Measurements from ENCODE around the gene ANK2.

Gene ANK2

DNA sequence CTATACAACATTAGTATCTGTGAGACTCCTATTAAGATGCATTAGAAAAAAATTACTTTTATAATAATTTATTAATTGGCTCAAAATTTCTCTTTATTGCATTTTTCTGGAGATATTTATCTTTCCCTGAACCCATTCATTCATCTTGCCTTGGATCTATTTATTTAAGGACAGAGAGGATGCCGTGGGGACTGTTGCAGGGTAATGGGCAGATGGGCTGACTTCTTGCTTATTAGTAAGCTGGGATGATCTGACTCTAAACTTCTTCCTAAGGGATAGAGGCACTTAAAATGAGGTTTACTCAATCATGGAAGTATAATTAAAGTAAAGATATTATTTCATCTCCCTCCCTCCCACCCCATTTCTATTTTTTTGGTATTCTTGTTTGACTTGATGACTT is 18.2 kb upstream of the ANK2 start:
- H3K27me3 ChIP-seq = no peaks in the 10 kb centered on the region
- H3K4me1 ChIP-seq (ENCODE audit: control insufficient read depth in 1 of 2, insufficient read depth in 1 of 2, low read depth in 1 of 2, low read length in 1 of 2) = no peaks in the 10 kb centered on the region
- H3K4me3 ChIP-seq (ENCODE audit: low read depth in 1 of 2, low read length in 1 of 2) = no peak overlapping the region
- no peaks in the 10 kb centered on the region for H3K9me3 ChIP-seq
- H3K27ac ChIP-seq = no peak overlapping the region
- no peaks in the 10 kb centered on the region for H3K36me3 ChIP-seq
- TF ChIP-seq, protein P1, sequence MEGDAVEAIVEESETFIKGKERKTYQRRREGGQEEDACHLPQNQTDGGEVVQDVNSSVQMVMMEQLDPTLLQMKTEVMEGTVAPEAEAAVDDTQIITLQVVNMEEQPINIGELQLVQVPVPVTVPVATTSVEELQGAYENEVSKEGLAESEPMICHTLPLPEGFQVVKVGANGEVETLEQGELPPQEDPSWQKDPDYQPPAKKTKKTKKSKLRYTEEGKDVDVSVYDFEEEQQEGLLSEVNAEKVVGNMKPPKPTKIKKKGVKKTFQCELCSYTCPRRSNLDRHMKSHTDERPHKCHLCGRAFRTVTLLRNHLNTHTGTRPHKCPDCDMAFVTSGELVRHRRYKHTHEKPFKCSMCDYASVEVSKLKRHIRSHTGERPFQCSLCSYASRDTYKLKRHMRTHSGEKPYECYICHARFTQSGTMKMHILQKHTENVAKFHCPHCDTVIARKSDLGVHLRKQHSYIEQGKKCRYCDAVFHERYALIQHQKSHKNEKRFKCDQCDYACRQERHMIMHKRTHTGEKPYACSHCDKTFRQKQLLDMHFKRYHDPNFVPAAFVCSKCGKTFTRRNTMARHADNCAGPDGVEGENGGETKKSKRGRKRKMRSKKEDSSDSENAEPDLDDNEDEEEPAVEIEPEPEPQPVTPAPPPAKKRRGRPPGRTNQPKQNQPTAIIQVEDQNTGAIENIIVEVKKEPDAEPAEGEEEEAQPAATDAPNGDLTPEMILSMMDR (IDR thresholded peaks at IDR 0.05) = no peak

DNA sequence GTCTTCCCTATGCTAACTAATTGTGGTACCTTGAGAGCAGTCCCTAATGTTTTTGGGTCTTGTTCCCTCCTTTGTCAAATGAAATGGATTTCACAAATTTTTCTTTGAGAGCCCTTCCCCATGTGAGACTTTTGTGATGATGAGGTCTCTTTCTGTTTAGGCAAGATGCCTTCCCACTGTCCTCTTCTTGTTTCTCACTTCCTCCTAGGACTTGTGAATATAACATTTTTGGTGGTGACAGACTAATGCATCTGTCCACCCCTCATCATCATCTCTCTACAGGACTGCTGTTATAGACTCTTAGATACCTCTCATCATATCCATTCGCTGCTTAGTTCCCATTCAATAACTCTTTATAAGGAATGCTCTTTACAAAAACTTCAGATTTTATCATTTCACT is 8.7 kb upstream of the ANK2 start:
- TF ChIP-seq, protein P1 (IDR thresholded peaks at IDR 0.05) = no peak
- Histone ChIP-seq H3K9me3 (no peaks in the 10 kb centered on the region), H3K36me3 (no peaks in the 10 kb centered on the region), H3K4me3 (ENCODE audit: low read depth in 1 of 2, low read length in 1 of 2) (no peak overlapping the region), H3K27ac (no peak overlapping the region), H3K27me3 (no peaks in the 10 kb centered on the region), H3K4me1 (ENCODE audit: control insufficient read depth in 1 of 2, insufficient read depth in 1 of 2, low read depth in 1 of 2, low read length in 1 of 2) (no peaks in the 10 kb centered on the region)

DNA sequence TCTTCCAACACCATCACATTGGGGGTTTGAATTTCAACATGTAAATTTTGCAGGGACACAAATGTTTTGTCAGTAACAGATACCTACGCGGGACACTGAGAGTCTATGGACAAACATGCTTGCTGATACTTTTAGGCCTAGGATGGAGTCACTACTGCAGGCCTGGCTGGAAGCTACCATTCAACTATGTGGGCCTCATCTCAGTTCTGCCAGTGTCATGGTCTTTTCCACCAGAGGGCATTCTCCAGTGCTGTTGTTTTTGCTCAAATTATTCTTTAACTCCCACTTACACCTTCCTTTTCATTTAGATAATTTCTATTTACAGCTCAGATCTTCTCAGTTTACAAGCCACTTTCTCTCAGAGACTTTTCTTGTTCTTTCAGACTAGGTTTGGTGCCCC is 7.0 kb upstream of the ANK2 start:
- H3K4me3 ChIP-seq (ENCODE audit: low read depth in 1 of 2, low read length in 1 of 2) = no peak overlapping the region
- H3K27me3 ChIP-seq = no peaks in the 10 kb centered on the region
- no peaks in the 10 kb centered on the region for H3K9me3 ChIP-seq
- no peaks in the 10 kb centered on the region for H3K4me1 ChIP-seq (ENCODE audit: control insufficient read depth in 1 of 2, insufficient read depth in 1 of 2, low read depth in 1 of 2, low read length in 1 of 2)
- H3K27ac ChIP-seq = no peak overlapping the region
- H3K36me3 ChIP-seq = no peaks in the 10 kb centered on the region
- TF ChIP-seq, protein P1 (IDR thresholded peaks at IDR 0.05) = no peak

DNA sequence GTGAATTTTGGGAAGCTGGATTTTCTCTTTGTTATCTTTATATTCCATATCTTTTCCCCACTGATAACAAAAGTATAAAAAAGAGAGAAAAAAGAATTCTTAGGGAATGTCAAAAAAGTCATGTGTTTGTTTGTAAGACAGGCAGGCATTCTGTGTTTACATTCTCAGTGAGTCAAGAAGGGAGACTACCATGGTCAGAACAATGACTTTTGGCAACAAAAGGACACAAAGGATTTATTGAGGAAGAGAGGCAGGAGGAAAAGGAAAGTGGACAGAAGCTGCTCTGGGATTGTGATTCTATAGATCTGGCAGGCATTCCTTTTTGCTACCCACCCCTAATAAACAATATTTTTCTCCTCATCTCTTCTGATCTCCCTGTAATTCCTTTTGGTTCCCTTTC is 5.9 kb upstream of the ANK2 start:
- Histone ChIP-seq H3K27me3 (no peaks in the 10 kb centered on the region), H3K4me3 (ENCODE audit: low read depth in 1 of 2, low read length in 1 of 2) (no peak overlapping the region), H3K27ac (no peak overlapping the region)

DNA sequence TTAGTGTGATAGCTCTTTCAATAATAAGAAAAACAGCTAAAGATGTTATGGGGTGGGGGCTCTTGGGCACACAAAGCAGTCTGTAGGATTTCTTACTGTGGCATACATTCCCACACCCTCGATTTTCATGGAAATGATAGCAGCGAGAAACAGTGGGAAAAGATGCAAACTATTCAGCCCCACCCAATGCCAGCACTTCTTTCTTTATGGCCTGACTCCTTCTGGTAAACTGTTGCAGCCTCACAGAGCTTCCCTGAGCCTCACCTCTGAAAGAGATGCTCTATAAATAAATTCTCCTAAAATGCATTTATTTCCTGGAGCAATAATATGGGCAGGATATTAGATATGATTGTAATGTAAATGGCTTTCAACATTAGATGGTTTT is 910 bp downstream of the ANK2 start:
- Histone ChIP-seq H3K27ac (no peak overlapping the region), H3K9me3 (no peaks in the 10 kb centered on the region), H3K36me3 (no peaks in the 10 kb centered on the region), H3K4me1 (ENCODE audit: control insufficient read depth in 1 of 2, insufficient read depth in 1 of 2, low read depth in 1 of 2, low read length in 1 of 2) (no peaks in the 10 kb centered on the region), H3K4me3 (ENCODE audit: low read depth in 1 of 2, low read length in 1 of 2) (no peak overlapping the region), H3K27me3 (no peaks in the 10 kb centered on the region)
- TF ChIP-seq, protein P1 (IDR thresholded peaks at IDR 0.05) = no peak

More for the DNA sequence above, 5.9 kb upstream of the ANK2 start:
- Histone ChIP-seq H3K4me1 (ENCODE audit: control insufficient read depth in 1 of 2, insufficient read depth in 1 of 2, low read depth in 1 of 2, low read length in 1 of 2) (no peaks in the 10 kb centered on the region), H3K36me3 (no peaks in the 10 kb centered on the region), H3K9me3 (no peaks in the 10 kb centered on the region)
- TF ChIP-seq, protein P1 (IDR thresholded peaks at IDR 0.05) = no peak

DNA sequence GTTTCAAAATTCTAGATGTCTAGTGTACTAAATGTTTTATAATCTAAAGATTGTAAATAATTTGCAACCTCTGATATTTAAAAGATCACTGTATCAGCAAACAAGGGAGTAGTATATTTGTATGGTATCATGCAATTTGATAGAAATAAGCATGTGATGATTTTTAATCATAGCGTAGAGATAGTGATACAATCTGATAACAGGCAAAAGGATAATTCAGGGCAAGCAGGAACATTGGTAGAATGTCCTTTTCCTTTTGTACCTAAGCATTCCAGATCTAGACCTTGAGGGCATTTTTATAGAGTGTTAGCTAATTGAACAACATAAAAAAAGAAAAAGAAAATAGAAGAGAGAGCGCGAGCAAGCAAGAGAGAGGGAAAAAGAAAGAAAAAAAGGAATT is 1.4 kb downstream of the ANK2 start:
- Histone ChIP-seq H3K27ac (no peak overlapping the region), H3K4me3 (ENCODE audit: low read depth in 1 of 2, low read length in 1 of 2) (no peak overlapping the region), H3K4me1 (ENCODE audit: control insufficient read depth in 1 of 2, insufficient read depth in 1 of 2, low read depth in 1 of 2, low read length in 1 of 2) (no peaks in the 10 kb centered on the region), H3K9me3 (no peaks in the 10 kb centered on the region), H3K27me3 (no peaks in the 10 kb centered on the region), H3K36me3 (no peaks in the 10 kb centered on the region)
- TF ChIP-seq, protein P1 (IDR thresholded peaks at IDR 0.05) = no peak
